HG02981 (cell line): Measurements from ENCODE around the gene SUGCT.

Source experiments
- ATAC-seq: cut with Tn5 transposase; IDR thresholded peaks from one replicate; pipeline ENCODE4 v1.9.1; 2021; ENCODE audit warnings: mild to moderate bottlenecking, moderate library complexity; ENCODE audit not compliant: unreplicated experiment

Gene SUGCT

DNA sequence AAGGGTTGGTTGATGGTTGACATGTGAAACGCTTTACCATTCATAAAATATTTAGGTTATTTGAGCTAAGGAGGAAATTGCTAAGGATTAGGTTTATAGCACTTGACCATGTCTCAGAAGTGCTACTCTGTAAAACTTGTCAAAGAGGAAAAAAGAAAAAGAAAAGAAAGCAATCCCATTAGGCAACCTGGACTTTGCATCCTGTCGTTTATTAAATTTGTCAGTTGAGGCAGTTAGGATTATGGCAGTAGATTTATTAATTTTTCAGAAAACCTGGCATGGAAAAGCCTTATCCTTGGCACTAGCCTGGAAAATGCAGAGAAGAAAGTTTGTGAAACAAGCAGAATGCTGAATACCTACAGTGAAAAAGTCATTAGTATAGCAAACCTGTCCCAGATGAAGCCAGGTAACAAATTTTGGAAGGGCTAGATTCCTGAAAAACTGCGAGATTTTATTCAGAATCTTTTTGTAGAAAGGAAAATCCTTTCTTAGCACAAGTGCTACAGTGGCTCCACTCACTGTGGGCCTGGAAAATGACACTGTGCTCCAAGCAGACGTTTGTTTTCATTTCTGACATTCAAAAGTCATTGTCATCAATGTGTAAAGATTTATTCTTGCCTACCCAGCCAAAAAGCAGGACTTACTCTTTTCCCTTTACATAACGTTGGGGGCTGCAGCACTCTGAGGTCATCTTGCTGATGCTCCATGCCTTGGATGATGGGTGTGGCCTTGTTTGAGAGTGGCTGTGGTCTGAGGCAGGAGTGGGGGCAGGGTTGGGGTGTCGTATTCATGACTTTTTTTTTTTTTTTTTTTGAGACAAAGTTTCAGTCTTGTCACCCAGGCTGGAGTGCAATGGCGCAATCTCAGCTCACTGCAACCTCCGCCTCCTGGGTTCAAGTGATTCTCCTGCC lies 664.9 kb downstream of the SUGCT start:
- ATAC-seq = no peak

DNA sequence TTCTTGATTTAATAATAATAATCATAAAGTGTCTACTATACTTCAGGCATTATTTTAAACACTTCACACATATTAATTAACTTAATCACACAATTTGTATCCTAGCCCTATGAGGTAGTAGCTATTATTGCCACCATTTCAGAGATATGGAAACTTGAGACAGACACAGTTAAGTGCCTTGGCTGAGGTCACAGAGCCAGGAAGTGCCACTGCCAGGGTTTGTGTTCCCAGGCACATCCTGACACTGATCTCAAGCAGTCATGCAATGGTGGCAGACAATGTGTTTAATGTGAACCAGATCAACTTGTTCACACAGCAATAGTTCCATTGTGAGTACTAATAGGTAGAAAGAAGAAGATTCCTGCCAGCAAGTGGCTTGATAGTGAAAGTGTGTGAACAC lies 666.0 kb downstream of the SUGCT start:
- ATAC-seq = no peak

DNA sequence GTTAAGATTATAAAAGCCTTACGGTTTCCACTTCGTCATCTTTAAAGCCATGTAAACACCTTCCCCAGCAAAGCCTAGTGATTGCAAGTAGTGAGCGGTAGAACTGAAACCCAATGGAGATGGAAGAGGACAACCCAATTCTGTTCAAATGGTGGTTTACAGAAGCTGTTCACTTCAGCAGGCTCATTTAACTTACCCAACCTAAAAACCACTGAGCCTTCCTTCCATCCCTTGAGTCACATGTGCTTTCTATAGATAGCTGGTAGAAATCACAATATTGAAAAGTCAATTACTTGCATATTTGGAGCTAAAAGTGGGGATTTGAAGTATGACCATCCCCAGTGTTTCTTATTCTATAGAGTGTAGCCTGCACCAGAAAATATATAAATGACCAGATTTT lies 667.7 kb downstream of the SUGCT start:
- no peak for ATAC-seq

DNA sequence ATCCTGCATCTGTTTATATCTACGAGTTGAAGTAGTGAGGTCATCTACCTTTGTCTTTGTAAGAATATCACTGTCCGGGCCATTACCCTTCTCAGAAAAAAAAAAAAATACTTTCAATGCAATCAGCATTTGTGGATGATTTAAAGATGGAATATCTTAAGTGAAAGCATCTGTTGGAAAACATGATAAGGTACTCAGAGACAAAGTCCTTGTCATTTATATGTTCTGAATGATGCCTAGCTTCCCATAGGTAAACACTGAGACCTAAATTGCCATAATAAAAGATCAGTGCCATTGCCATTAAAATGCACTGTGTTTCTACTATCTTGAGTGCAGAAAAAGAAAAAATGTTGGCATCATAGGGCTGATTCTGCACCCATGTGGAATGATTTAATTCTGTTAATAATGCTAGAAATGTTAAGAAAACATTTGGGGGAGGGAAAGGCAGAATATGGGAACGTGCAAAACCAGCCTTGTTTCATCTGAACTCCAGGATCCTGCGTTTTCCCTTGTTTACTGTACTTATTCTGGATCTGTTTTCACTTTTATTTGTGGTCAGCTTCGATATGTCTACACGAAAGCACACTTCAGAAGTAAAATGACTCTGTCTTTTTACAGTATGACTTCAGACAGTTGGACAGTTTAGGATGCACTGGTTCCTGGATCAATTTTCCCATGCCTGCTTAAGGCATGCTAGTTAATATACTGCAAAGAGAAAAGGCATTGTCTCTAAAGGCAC lies 669.8 kb downstream of the SUGCT start:
- ATAC-seq = no peak

DNA sequence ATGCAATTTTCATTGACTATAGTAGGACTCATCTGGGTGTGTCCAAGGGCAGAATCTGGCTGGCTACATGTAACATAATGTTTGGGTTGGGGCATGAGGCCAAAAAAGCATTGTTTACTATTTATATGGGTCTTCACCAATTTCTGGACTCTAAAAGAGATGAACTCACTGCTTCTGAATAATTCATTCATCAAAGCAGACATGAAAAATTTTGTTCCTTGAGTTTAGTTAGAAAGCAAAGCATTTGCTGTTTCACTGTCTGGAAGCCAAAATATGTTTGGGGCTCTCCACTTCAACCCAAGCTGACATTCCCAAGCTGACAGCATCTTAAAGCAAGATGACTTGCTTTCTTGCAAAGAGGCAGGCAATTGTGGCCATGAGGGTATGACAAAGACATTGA lies 670.6 kb downstream of the SUGCT start:
- ATAC-seq = no peak

DNA sequence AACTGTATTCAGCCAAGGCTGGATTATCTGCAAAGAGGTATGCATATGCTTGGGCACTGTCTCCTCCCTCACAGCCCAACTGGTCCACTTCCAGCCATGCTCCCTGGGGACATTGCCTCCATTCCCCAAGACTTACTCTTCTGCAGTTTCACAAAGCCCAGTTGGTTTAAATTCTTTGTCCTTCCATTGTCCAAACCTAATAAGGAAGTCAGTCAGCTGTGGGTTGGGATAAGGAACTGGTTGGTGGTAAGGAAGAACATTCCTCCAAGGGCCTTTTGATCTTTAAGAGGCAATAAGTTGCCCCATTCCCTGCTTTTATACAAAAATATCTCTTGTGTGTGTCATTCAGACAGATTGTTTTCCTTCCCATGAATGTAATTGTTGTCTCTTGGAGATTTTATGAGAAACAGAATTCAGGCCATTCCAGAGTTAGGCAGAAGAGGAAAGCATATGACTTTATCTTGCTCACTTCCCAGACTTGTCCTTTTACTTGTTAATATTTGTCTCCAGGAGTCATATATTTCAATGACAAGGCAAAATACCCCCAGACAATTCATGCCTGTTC lies 673.7 kb downstream of the SUGCT start:
- ATAC-seq = no peak

DNA sequence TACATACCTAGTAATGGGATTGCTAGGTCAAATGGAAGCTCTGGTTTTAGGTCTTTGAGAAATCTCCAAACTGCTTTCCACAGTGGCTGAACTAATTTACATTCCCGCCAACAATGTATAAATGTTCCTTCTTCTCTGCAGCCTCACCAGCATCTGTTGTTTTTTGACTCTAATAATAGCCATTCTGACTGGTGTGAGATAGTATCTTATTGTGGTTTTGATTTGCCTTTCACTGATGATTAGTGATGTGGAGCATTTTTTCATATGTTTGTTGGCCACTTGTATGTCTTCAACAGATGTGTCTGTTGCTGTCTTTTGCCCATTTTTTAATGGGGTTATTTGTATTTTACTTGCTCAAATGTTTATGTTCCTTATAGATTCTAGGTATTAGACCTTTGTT lies 675.5 kb downstream of the SUGCT start:
- ATAC-seq = no peak

DNA sequence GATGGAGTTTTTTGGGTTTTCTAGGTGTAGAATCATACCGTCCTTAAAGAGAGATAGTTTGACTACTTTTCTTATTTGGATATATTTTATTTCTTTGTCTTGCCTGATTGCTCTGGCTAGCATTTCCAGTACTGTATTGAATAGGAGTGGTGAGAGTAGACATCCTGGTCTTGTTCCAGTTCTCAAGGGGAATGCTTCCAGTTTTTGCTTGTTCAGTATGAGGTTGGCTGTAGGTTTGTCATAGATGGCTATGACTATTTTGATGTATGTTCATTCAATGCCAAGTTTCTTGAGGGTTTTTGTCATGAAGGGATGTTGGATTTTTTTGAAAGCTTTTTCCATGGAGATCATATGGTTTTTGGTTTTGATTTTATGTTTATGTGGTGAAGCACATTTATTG lies 676.9 kb downstream of the SUGCT start:
- no peak for ATAC-seq

DNA sequence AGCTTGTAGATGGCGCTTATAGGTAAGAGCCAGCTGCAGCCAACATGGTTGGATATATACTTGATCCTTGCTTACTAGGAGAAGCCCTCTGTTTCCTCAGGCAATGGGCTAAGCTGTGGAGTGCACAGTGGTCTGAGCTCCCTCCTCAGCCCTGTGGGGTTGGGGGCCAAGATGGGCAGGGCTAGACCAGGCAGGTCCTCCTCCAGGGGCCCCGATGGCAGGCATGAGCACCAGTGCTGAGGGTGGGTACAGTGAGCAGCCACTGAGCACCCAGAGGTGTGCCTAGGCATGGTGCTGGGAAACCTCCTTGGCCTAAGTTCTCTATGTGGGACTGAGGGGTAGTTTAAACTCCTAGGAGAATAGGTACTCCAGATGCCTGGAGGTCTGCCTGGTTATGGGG lies 680.2 kb downstream of the SUGCT start:
- no peak for ATAC-seq

DNA sequence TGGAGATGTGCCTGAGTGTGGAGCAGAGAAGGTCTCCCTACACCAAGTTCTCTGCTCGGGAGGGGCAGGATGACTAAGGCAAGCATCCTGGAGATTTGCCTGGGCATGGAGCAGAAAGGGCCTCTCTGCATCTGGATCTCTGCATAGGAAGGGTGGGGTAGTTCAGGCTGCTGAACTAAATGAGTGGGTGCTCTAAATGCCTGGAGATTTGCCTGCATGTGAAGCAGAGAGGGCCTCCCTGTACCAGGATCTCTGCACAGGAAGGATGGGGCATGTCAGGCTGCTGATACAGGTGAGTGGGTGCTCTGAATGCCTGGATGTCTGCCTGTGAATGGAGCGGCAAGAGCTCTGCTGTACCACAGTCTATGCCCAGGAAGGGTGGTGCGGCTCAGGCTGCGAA lies 680.7 kb downstream of the SUGCT start:
- ATAC-seq = no peak

DNA sequence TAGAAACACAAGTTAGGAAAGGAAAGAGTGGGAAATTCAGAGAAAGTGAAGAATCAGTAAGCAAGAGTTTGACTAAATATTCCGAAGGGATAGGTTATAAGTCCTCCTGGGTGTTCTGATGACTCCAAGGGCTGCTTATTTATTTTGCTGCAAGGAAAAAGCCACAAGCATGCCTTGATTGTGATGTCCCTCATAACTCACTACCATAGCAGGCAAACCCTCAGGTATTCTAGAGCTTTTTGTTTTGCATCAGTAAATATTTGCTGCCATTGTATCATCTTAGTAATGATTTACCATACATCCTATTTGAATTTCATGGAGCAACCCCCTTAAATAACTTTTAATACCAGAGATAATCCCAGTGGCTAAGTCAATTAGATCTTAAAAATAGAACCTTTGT lies 688.1 kb downstream of the SUGCT start:
- no peak for ATAC-seq

DNA sequence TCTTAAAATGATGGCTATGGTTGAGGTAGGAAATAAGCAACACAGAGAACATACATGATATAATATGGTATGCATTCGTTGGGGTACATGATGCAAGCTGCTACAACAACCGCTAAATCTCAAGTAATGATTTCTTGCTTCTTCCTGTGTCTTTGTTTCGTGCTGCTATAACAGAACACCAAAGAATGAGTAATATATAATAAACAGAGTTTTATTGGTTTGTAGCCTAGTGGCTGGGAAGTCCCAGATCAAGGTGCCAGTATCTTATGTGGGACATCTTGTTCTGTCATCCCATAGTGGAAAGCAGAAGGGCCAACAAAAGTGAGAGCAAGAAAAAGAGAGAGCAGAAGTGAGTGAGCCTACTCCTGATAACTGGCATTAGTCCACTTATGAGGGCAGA lies 689.7 kb downstream of the SUGCT start:
- no peak for ATAC-seq

DNA sequence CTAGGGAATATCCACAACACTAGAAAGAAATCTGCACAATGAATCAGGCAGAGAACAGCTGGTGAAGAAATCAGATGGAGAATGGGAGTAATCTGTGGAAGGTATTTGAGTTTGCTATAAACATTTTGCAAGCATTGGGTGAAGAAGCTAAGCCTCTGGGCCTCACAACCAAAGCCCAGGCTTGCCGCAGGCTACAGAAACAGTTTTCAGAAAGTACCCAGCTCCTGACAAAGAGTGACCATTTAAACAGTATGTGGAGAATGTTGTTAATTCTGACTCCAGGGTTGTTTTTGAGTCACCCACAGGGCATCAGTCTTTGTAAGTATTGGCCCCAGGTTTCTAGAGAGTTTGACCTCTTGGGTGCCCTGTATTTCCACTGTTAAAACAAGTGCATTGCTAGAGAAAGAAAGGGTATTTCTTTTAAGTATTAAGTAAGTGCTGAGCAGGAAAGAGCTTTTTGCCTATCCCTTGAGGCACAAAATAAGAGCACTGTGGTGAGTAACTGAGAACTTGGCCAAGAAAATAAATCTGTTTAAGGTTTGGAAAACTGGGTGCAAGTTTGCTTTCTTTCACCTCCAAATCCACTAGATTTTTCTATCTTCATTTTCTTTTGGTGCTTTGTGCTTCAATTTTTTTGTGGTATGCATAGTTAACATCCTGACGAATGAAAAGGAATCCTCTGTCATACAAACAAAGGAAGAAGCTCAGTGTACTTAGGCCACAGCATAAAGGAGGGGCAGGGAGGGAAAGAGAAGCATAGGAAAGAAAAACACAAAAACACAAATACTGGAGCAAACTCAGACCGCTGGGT lies 691.8 kb downstream of the SUGCT start:
- no peak for ATAC-seq

DNA sequence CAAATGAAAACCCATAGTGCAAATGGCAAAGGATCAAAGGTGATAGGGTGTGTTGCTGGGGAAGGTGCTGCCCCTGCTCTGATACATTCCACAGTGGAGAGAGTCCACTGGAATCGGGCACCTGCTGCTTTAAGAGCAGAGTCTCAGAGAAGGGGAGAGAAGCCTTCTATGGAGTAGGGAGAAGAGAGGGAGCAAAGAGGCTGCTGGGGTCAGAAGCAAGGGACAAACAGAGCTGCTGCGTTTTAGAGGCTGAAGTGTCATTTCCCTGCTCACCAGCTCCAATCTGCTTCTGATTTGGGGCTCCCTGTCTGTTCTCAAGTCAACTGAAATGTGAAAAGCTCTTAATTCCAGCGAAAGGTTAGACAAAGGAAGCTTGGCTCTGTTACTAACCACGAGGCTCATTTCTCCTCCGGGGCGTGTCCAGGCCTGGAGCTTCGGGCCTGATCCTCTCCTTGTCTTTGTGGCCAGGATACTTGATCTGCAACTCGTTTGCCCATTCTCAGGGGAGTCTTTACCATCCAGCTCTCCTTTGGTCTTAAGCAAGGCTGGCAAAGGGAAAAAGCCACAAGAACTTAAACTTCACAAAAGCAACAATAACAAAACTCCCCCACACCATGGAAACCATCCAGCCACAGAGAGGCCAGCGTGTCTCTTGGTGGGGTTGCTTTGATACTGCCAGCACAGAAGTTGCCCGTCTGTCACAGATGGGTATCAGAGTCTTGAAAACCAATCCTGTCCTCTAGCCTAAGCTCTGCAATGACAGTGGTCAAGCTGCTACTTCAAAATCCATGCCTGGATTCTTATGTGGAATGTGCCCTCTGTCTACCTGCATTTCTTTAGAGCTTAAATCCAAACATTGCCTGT lies 692.6 kb downstream of the SUGCT start:
- ATAC-seq = no peak

DNA sequence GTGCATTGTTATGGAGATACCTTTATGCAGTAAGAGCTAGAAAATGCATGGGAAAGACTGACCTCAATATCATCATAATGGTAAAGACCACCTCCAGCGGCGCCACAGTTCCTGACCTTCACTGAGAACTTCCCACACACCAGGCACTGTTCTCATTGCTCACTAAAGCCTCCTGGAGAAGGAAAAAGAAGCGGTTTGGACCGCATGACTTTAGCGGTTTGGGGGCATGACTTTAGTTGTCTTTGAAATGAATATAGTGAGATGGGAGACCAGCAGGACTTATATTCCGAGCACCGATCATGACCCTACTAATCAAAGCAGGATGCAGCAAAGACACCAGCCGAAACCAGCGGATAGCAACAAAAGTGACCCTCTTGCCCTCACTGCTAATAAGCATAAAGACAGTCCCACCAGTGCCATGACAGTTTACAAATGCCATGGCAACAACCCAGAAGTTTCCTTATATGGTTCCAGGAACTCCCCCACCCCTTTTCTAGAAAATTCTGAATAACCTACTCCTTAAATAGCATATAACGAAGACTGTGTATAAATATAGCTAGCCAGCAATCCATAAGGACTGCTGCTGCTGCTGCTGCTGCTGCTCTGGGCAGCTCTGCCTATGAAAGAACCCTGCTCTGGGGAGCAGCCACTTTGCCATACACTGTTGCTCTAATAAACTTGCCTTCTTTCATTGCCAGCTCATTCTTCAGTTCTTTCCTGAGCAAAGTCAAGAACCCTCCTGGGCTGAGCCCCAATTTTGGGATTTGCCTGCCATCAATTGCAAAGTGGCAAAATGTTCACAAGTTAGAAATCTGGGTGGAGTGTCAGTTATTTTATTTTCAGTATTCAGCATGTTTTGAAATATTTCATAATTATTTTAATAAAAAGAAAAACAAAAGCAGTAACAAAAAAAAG lies 694.1 kb downstream of the SUGCT start:
- no peak for ATAC-seq

DNA sequence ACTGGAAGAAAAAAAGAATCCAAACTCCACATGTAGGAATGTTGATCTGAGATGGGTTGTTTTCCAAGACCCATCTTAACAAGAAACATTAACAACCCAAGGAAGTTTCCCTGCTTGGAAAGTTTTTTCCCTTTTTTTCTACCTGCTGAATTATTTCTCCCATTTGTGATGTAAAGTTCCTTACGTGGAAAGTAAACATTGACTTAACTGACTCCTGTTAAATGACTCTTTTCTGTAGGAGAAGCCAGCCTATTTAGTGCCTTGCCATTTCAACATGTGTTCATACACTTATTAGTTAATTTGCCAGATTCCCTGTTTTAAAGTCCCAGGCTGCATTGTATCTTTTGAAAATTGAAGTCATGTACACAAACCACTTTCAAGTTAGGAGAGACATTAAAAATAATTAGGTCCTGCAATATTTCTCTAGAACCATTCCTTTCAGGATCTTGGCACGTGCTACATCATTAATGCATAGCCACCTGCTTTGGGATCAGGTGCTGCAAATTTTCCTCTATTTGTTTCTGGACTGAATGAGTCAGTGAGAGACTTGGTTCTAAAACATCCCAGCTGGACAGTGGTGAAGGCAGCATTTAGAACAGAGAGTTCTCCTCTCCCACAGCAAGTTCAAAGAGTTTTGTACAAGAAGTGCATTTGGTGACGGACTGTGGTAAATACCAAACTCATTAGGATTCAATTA lies 698.5 kb downstream of the SUGCT start:
- ATAC-seq = no peak

DNA sequence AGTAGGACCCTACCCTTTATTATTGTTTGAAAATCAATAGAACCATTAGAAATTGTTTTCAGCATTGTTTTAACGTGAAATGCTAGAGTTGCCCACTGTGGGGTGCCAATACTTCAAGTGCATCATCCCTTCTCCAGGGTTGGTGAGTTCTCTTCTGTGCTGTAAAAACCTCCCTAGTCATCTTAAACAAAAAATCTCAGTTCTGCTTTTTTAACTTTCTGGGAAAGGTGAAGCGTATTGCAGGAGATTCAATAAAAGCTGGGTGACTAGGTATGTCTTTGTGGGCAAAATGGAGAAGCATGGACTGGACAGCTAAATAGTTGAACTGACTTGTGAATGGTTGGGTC lies 699.1 kb downstream of the SUGCT start:
- ATAC-seq = no peak

DNA sequence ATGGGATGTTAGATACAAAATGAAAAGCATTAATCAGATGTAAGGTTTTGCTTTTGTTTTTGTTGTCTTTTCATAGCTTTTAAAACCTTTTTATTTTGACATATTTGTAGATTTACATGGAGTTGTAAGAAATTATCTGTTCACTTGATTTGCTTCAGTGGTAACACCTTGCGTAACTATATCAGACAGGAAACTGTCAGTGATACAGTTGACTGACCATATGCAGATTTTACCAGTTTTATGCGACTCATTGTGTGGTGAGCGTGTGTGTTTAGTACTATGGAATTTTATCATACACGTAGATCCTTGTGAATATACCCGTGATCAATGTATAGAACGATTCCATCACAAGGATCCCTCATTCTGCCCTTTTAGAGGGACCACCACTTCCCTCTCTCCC lies 701.4 kb downstream of the SUGCT start:
- ATAC-seq = peak; percentile 53

DNA sequence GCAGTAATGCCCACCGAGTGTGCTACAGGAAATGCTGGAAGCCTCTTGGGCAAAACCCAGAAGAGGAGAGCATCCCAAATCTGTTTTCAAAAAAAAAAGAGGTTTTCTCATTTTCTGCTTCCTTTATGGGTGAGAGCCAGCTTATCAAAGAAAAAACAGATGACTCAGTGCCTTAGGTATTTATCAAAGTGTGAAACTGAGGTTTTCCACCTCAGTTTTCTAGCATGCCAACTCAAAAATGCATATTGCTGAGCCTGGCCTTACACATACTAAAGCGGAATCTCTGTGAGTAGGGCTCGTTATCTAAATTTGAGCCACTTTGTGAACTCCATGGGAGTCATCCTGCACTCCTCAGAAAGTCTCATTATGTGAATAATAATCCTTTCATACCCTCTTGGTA lies 705.1 kb downstream of the SUGCT start:
- ATAC-seq = no peak
